ENCODE results near the gene SH3D19. TPM values are rescaled to one million over a fixed set of nuclear protein-coding genes. Genes with fewer than 3 reads are reported as not detected.

SH3D19 gene
- total RNA-seq, 4 donors from 2014 or later: 35.2 to 316 (median 131) TPM

GRCh38 chr4:151329217-151330007 is 4.0 kb upstream of the SH3D19 start:
- Histone ChIP-seq H3K4me3 (no peak overlapping the region), H3K36me3 (no peaks in the 10 kb centered on the region), H3K9me3 (no peaks in the 10 kb centered on the region), H3K4me1 (no peaks in the 10 kb centered on the region), H3K27ac (no peak overlapping the region), H3K27me3 (no peaks in the 10 kb centered on the region)
- TF ChIP-seq CTCF (IDR thresholded peaks at IDR 0.05) (no peak), POLR2A (IDR thresholded peaks at IDR 0.05) (no peak)
- no peak for DNase-seq
- intact Hi-C loops (cut with DNase I; ENCODE audit: low total_unique reads): no loop called here

GRCh38 chr4:151325949-151326246 is 493 bp upstream of the SH3D19 start:
- Histone ChIP-seq H3K27me3 (no peaks in the 10 kb centered on the region), H3K4me3 (peak overlapping the region; percentile 49 to 74), H3K36me3 (no peaks in the 10 kb centered on the region), H3K9me3 (no peaks in the 10 kb centered on the region), H3K27ac (peak overlapping the region; percentile 94 to 96), H3K4me1 (no peaks in the 10 kb centered on the region)
- no peak for DNase-seq
- intact Hi-C loops (cut with DNase I; ENCODE audit: low total_unique reads): no loop called here
- TF ChIP-seq POLR2A (IDR thresholded peaks at IDR 0.05): no peak
- no peak for TF ChIP-seq CTCF (IDR thresholded peaks at IDR 0.05)

- Histone ChIP-seq H3K36me3 (no peaks in the 10 kb centered on the region), H3K4me1 (no peaks in the 10 kb centered on the region), H3K9me3 (no peaks in the 10 kb centered on the region), H3K4me3 (peak overlapping the region; percentile 49 to 74), H3K27ac (peak overlapping the region; percentile 94 to 96), H3K27me3 (no peaks in the 10 kb centered on the region)
- peak; percentile 41 to 57 for DNase-seq
- intact Hi-C loops (cut with DNase I; ENCODE audit: low total_unique reads): no loop called here
- TF ChIP-seq CTCF (IDR thresholded peaks at IDR 0.05): no peak
- TF ChIP-seq POLR2A (IDR thresholded peaks at IDR 0.05): no peak
These were observed 674 bp downstream of the SH3D19 start for GRCh38 chr4:151324752-151325110.

DNA sequence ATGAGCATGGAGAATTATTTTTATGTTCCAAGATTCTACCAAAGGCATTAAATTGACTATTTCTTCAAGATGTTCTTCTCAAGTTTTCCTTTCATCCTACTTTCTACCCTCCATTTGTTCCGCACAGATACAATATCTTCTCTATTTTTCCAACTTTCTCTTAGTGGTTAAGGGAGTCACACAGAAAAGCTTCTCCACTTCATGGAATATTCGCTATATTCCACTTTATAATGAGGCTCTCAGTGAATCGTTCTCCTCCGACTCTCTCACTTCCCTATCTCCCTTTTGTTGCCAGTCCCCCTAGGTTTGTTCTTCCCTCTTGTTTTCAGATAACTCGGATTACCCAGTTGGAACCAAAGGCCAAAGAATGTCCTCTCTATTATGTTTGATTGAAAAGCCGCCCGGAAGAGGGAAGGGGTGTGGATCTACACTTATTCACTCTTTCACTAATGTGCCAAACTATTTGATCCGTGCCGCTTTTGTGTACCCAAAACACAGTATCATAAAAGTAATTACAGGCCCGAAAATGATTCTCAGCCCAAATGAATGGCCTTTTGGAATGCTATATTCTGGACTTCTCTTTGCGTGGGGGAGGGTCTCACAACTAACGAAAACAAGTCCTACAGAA is 1.2 kb downstream of the SH3D19 start:
- no peaks in the 10 kb centered on the region for H3K9me3 ChIP-seq

GRCh38 chr4:151323667-151324066 is 1.7 kb downstream of the SH3D19 start:
- TF ChIP-seq CTCF (IDR thresholded peaks at IDR 0.05) (no peak), POLR2A (IDR thresholded peaks at IDR 0.05) (no peak)
- H3K27me3 ChIP-seq: no peaks in the 10 kb centered on the region
- H3K4me3 ChIP-seq: peak overlapping the region; percentile 49 to 74
- H3K9me3 ChIP-seq: no peaks in the 10 kb centered on the region
- intact Hi-C loops (cut with DNase I; ENCODE audit: low total_unique reads): no loop called here
- peak overlapping the region; percentile 94 to 96 for H3K27ac ChIP-seq
- no peak for DNase-seq
- no peaks in the 10 kb centered on the region for H3K4me1 ChIP-seq
- no peaks in the 10 kb centered on the region for H3K36me3 ChIP-seq

More for the DNA sequence above, 1.2 kb downstream of the SH3D19 start:
- Histone ChIP-seq H3K36me3 (no peaks in the 10 kb centered on the region), H3K27ac (peak overlapping the region; percentile 94 to 96), H3K4me1 (no peaks in the 10 kb centered on the region), H3K27me3 (no peaks in the 10 kb centered on the region), H3K4me3 (peak overlapping the region; percentile 49 to 74)
- no peak for DNase-seq
- no peak for TF ChIP-seq POLR2A (IDR thresholded peaks at IDR 0.05)
- intact Hi-C loops (cut with DNase I; ENCODE audit: low total_unique reads): no loop called here

Measured in uterus (tissue), 4 donors.